ENCODE measurements around the gene FOXF2. TPM values are rescaled to one million over a fixed set of nuclear protein-coding genes. Genes with fewer than 3 reads are reported as not detected.

FOXF2 gene
- total and polyA plus RNA-seq, 10 of the 15 experiments (the other 5 are each of a cell fraction or from before 2014, with no cell fraction given), result not detected

DNA sequence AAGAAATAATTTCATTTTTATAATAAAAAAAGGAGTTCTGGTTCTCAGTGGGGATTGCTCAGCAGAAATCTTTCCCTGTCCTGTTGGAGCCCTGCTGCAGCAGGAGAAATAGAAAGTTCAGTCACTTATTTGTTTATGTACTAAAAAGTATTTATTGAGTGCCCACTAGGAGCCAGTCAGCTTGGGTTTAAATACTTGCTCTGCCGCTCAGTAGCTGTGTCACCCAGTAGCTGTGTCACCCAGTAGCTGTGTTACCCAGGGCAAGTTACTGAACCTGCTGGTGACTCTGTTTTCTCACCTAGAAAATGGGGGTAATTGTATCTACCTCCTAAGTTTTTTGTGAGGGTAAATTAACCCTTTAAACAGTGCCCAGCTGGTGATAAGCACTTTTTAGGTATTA is 32.9 kb downstream of the FOXF2 start:
- Histone ChIP-seq H3K36me3 (ENCODE audit: control insufficient read depth in 2 of 2, insufficient read depth in 2 of 2, low read length in 1 of 2) (no peaks in the 10 kb centered on the region), H3K4me3 (no peak overlapping the region), H3K9ac (ENCODE audit: control insufficient read depth, insufficient read depth, low read length) (no peak overlapping the region), H4K20me1 (ENCODE audit: control insufficient read depth, insufficient read depth) (no peaks in the 10 kb centered on the region), H3K9me3 (replicated peaks; ENCODE audit: control insufficient read depth, insufficient read depth, low read length) (no peaks in the 10 kb centered on the region), H3K79me2 (ENCODE audit: control insufficient read depth, insufficient read depth, low read length) (no peaks in the 10 kb centered on the region), H3K4me2 (ENCODE audit: control insufficient read depth, insufficient read depth) (no peak overlapping the region), H3K27me3 (replicated peaks in 1 of 2; ENCODE audit: control insufficient read depth in 2 of 2, insufficient read depth in 2 of 2, low read length in 1 of 2) (peaks cover 0 to 2% of the 10 kb centered on the region in 2 experiments; a peak in 2 of 4 replicates), H3K4me1 (ENCODE audit: control insufficient read depth, insufficient read depth, low read length) (no peaks in the 10 kb centered on the region), H2AFZ (ENCODE audit: control insufficient read depth, low read depth, low read length) (no peak overlapping the region), H3K27ac (ENCODE audit: control insufficient read depth, insufficient read depth) (no peak overlapping the region)
- in situ Hi-C loops (cut with MboI), result no loop called here
- intact Hi-C loops (cut with micrococcal nuclease; ENCODE audit: unreplicated experiment), result no loop called here
- DNase-seq (ENCODE audit: low read depth, low spot score) (no peak), ATAC-seq (no peak), FAIRE-seq (no peak)
- BruUV-seq (replicated peaks), result no TSS peak
- CTCF ChIA-PET, result interaction anchor here (0.8 to 6.7 kb wide), 10 partner anchors 14 to 733 kb away, joined by 3 to 41 read pairs (median 4); no protein-coding TSS in a partner anchor
- POLR2A ChIA-PET, result no interaction called here
- WGBS (ENCODE audit: insufficient coverage, insufficient replicate concordance, low lambda C conversion rate, missing lambda C conversion rate), result 75% methylated on average over 1 of the region's 1 CpG
- SMC1A ChIA-PET (ENCODE audit: uncharacterized antibody, unreplicated experiment), result interaction anchor here (0.6 to 3.2 kb wide), 5 partner anchors 15 to 829 kb away, joined by 3 to 14 read pairs (median 4); no protein-coding TSS in a partner anchor
- RAD21 ChIA-PET (ENCODE audit: unreplicated experiment), result interaction anchor here (0.7 to 1.3 kb wide), 4 partner anchors 15 to 901 kb away, joined by 3 to 4 read pairs (median 3); no protein-coding TSS in a partner anchor
- TF ChIP-seq TBL1XR1 (IDR thresholded peaks at IDR 0.05; ENCODE audit: low read depth, low read length) (no peak), POLR2AphosphoS5 (IDR thresholded peaks at IDR 0.05; ENCODE audit: low read length) (no peak), ZBED1 (IDR thresholded peaks at IDR 0.05; ENCODE audit: borderline replicate concordance) (no peak), JUND (IDR thresholded peaks at IDR 0.05; ENCODE audit: low read depth, low read length) (no peak), SMARCA5 (IDR thresholded peaks at IDR 0.05) (no peak), EZH2 (IDR thresholded peaks at IDR 0.05; ENCODE audit: borderline replicate concordance, control insufficient read depth, low read depth, low read length) (no peak), CHD4 (IDR thresholded peaks at IDR 0.05) (no peak), SMAD1 (IDR thresholded peaks at IDR 0.05; ENCODE audit: low read depth, partially characterized antibody) (no peak), SMC3 (IDR thresholded peaks at IDR 0.05; ENCODE audit: borderline replicate concordance, low read length) (no peak), CEBPB (IDR thresholded peaks at IDR 0.05; ENCODE audit: borderline replicate concordance in 1 of 2, low read depth in 2 of 2, low read length in 2 of 2) (no peak)
- TF ChIP-seq, protein P1, sequence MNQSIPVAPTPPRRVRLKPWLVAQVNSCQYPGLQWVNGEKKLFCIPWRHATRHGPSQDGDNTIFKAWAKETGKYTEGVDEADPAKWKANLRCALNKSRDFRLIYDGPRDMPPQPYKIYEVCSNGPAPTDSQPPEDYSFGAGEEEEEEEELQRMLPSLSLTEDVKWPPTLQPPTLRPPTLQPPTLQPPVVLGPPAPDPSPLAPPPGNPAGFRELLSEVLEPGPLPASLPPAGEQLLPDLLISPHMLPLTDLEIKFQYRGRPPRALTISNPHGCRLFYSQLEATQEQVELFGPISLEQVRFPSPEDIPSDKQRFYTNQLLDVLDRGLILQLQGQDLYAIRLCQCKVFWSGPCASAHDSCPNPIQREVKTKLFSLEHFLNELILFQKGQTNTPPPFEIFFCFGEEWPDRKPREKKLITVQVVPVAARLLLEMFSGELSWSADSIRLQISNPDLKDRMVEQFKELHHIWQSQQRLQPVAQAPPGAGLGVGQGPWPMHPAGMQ (IDR thresholded peaks at IDR 0.05; ENCODE audit: borderline replicate concordance), result no peak
- TF ChIP-seq, protein P2, sequence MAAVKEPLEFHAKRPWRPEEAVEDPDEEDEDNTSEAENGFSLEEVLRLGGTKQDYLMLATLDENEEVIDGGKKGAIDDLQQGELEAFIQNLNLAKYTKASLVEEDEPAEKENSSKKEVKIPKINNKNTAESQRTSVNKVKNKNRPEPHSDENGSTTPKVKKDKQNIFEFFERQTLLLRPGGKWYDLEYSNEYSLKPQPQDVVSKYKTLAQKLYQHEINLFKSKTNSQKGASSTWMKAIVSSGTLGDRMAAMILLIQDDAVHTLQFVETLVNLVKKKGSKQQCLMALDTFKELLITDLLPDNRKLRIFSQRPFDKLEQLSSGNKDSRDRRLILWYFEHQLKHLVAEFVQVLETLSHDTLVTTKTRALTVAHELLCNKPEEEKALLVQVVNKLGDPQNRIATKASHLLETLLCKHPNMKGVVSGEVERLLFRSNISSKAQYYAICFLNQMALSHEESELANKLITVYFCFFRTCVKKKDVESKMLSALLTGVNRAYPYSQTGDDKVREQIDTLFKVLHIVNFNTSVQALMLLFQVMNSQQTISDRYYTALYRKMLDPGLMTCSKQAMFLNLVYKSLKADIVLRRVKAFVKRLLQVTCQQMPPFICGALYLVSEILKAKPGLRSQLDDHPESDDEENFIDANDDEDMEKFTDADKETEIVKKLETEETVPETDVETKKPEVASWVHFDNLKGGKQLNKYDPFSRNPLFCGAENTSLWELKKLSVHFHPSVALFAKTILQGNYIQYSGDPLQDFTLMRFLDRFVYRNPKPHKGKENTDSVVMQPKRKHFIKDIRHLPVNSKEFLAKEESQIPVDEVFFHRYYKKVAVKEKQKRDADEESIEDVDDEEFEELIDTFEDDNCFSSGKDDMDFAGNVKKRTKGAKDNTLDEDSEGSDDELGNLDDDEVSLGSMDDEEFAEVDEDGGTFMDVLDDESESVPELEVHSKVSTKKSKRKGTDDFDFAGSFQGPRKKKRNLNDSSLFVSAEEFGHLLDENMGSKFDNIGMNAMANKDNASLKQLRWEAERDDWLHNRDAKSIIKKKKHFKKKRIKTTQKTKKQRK (IDR thresholded peaks at IDR 0.05; ENCODE audit: low read depth, low read length), result no peak
- TF ChIP-seq, protein P3, sequence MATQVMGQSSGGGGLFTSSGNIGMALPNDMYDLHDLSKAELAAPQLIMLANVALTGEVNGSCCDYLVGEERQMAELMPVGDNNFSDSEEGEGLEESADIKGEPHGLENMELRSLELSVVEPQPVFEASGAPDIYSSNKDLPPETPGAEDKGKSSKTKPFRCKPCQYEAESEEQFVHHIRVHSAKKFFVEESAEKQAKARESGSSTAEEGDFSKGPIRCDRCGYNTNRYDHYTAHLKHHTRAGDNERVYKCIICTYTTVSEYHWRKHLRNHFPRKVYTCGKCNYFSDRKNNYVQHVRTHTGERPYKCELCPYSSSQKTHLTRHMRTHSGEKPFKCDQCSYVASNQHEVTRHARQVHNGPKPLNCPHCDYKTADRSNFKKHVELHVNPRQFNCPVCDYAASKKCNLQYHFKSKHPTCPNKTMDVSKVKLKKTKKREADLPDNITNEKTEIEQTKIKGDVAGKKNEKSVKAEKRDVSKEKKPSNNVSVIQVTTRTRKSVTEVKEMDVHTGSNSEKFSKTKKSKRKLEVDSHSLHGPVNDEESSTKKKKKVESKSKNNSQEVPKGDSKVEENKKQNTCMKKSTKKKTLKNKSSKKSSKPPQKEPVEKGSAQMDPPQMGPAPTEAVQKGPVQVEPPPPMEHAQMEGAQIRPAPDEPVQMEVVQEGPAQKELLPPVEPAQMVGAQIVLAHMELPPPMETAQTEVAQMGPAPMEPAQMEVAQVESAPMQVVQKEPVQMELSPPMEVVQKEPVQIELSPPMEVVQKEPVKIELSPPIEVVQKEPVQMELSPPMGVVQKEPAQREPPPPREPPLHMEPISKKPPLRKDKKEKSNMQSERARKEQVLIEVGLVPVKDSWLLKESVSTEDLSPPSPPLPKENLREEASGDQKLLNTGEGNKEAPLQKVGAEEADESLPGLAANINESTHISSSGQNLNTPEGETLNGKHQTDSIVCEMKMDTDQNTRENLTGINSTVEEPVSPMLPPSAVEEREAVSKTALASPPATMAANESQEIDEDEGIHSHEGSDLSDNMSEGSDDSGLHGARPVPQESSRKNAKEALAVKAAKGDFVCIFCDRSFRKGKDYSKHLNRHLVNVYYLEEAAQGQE (IDR thresholded peaks at IDR 0.05; ENCODE audit: low read depth, low read length), result no peak
- TF ChIP-seq, protein P4, sequence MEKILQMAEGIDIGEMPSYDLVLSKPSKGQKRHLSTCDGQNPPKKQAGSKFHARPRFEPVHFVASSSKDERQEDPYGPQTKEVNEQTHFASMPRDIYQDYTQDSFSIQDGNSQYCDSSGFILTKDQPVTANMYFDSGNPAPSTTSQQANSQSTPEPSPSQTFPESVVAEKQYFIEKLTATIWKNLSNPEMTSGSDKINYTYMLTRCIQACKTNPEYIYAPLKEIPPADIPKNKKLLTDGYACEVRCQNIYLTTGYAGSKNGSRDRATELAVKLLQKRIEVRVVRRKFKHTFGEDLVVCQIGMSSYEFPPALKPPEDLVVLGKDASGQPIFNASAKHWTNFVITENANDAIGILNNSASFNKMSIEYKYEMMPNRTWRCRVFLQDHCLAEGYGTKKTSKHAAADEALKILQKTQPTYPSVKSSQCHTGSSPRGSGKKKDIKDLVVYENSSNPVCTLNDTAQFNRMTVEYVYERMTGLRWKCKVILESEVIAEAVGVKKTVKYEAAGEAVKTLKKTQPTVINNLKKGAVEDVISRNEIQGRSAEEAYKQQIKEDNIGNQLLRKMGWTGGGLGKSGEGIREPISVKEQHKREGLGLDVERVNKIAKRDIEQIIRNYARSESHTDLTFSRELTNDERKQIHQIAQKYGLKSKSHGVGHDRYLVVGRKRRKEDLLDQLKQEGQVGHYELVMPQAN (conservative IDR thresholded peaks at IDR 0.05), result no peak
